AG08396 (cell line): ENCODE measurements around the gene APEH.
A peak's percentile ranks its signal among the peaks of the same experiment; 100 is the strongest.

ENCODE experiments used
- DNase-seq: peaks from one replicate; pipeline ENCODE4 v3.0.0; 2012; ENCODE audit warnings: low spot score, mixed read lengths

The APEH gene

GRCh38 chr3:49673715-49674496, at the start of gene APEH:
Gene APEH (plus strand): TSS chr3:49674351. CDS start chr3:49674402, 51 bp downstream.
- peak; percentile 99 for DNase-seq

- no peak for DNase-seq
These were observed 49.1 kb upstream of the APEH start for GRCh38 chr3:49625071-49625470.

GRCh38 chr3:49626101-49626581, 48.0 kb upstream of the APEH start:
- no peak for DNase-seq

GRCh38 chr3:49626796-49627195, 47.4 kb upstream of the APEH start:
- DNase-seq, result no peak

GRCh38 chr3:49627634-49628033, 46.5 kb upstream of the APEH start:
- no peak for DNase-seq

GRCh38 chr3:49628249-49628648, 45.9 kb upstream of the APEH start:
- DNase-seq, result no peak

- no peak for DNase-seq
These were observed 44.7 kb upstream of the APEH start for GRCh38 chr3:49629451-49629850.

GRCh38 chr3:49629866-49630265, 44.3 kb upstream of the APEH start:
- DNase-seq, result no peak

GRCh38 chr3:49630784-49631183, 43.4 kb upstream of the APEH start:
- DNase-seq, result no peak

GRCh38 chr3:49634736-49635135, 39.4 kb upstream of the APEH start:
- DNase-seq, result no peak

- DNase-seq, result no peak
These were observed 37.1 kb upstream of the APEH start for GRCh38 chr3:49636883-49637609.

- DNase-seq, result peak; percentile 33
These were observed 35.7 kb upstream of the APEH start for GRCh38 chr3:49638445-49638844.

GRCh38 chr3:49639551-49639950, 34.6 kb upstream of the APEH start:
- no peak for DNase-seq

- no peak for DNase-seq
These were observed 32.9 kb upstream of the APEH start for GRCh38 chr3:49641292-49641691.

- DNase-seq, result no peak
These were observed 32.0 kb upstream of the APEH start for GRCh38 chr3:49641921-49642707.

- DNase-seq, result no peak
These were observed 31.4 kb upstream of the APEH start for GRCh38 chr3:49642708-49643145.

- DNase-seq, result no peak
These were observed 29.5 kb upstream of the APEH start for GRCh38 chr3:49644684-49645083.

GRCh38 chr3:49646236-49646635, 27.9 kb upstream of the APEH start:
- DNase-seq, result no peak

- no peak for DNase-seq
These were observed 26.4 kb upstream of the APEH start for GRCh38 chr3:49647741-49648140.

- no peak for DNase-seq
These were observed 25.7 kb upstream of the APEH start for GRCh38 chr3:49648354-49649019.

- DNase-seq, result no peak
These were observed 24.6 kb upstream of the APEH start for GRCh38 chr3:49649576-49649975.

- DNase-seq, result no peak
These were observed 24.0 kb upstream of the APEH start for GRCh38 chr3:49650177-49650576.
